ENCODE data around the gene SSNA1.

The SSNA1 gene

DNA sequence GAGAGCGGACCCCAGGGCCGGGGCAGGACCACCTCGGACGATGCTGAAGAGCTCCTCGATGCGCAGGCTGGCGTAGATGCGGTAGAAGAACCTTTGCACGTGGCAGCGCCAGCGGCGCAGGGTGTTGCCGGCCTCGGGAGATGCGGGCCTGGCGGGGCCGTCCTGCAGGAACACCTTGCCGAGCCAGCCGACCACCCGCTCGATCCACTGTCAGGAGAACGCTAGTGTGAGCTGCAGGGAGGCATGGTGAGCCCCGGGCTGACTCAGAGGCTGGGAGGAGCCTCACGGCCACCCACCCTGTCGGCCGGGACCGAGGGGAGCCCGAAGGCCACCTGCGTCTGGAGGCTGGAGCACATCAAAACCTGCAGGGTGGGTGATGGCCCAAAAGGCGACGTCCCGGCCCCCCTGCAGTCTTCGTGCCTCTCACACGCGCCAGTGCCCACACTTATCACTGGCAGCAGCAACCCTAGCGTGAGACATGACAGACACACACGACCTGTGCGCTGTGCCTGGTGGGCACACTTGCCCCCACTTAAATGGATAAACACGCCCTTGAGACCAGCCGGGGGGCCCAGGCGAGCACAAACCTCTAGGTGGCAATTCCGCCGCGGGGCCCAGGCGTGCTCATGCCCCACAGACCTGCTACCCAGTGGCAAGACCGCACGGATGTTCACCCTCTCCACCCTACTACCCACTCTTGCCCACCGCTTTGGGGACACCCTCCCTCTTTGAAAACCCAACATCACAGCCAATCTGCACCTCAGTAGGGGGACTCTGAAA lies 3.4 kb upstream of the SSNA1 start:
- DNase-seq (ENCODE audit: low read depth), result no peak

DNA sequence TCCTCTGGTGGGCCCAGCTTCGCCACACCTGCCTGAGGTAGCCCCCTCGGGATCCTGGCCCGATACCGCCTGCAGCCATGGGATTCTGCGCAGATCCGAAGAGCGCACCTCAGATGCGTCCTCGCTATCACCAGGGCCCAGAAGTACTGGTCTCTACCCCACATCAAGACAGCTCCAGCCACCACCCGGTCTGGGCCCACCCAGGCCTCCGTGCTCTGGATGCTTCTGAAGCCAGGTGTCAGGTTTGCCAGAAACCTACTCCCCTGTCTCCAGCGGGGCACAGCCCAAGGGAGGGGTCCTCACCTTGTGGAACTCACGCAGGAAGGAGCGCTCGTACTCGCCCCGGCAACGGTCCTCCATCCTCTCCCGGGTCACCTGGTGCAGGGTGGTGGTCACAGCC lies 2.6 kb upstream of the SSNA1 start:
- no peak for DNase-seq (ENCODE audit: low read depth)

DNA sequence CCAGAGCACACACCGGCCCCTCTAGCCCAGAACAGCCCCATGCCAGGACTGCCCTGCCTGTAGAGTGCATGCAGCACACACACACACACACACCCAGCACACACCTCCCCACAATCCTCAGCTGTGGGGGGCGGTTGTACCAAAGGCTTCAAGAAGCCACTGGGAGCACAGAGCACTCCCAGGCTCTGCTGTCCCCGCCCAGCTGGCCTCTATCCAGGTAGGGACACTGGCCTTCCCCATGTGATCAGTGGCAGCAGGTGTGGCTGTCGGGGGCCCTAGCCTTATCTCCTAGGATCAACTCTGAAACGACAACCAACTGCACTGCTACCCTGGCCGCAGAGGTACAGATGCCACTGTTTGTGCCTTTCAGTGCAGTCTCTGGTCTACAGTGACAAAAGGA lies 2.1 kb upstream of the SSNA1 start:
- no peak for DNase-seq (ENCODE audit: low read depth)

DNA sequence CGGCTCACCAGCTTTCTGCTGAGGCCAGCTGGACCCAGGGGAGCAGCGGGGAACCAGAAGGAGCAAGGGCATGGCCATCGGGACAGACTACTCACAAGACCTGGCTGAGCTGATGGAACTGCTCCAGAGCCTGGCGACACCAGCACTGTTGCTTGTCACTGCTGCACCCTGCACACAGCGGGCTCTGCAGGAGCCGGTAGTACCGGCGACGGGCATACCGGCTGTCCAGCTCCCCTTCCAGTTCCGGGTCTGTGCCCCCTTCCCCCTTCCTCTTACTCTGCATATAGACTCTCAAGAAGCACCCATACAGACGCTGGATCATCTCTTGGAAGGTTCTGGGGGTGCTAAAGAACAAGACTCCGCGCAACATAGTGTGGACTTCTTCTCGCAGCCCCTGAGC lies 1.1 kb upstream of the SSNA1 start:
- DNase-seq (ENCODE audit: low read depth), result no peak

DNA sequence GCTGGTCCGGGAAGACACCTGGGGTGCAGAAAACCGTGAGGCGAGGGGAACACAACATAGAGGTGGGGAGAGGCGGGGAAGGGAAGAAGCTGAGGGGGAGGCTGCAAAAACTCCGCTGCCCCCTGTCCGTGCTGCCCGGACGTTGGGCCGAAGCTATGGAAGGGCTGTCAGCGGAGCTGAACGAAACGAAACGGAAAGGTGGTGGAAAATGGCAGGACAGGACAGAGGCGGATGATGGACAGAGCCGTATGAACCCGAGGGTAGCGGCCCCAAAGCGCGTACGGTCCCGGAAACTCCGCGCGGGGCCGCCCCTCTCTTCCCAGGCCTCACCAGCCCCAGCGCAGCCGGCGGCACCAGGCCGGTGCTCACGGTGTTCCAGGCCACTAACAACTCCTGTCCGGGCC lies 388 bp upstream of the SSNA1 start:
- DNase-seq (ENCODE audit: low read depth), result no peak

DNA sequence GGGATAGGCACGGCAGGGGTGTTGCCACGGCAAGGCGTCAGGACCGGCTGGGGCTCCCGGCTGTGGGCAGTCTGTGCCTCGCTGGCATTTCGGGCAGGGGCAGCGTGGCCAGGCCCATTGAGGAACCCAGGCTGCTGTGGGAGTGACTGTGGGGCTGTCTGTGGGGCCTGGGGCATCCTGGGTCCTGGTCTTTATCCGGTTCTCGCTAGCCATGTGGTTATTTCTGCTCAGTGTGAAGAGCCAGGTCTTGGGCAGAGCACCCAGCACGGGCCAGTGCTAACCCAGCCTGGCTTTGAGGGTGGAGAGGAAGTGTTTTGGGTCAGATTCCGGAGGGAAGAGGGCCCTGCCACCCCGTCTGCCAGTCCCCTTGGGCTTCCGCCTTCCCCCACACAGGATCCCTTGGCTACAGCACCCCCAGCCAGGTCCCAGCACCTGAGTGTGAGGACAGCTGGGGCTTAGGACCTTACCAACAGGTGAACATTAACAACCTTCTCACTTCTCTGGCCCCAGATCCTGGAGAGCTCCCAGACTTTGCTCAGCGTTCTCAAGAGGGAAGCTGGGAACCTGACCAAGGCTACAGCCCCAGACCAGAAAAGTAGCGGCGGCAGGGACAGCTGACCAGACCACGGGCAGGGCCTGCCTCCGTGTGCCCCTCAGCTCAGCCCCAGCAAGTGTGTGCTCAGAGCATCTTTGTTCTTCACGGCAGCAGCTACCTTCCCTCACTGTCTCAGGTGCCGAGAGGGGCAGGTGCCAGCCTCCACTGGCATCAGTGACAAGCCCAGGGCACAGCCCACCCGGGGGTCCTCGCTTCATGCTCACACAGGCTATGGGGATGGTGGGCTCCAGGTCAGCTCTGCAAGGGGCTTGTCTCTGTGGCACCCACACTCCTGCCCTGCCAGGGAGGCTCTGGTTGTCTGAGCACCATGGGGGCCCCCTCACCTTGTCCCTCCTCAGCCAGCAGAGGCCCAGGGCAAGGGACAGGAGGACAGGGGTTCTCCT lies 1.1 kb downstream of the SSNA1 start:
- no peak for DNase-seq (ENCODE audit: low read depth)

DNA sequence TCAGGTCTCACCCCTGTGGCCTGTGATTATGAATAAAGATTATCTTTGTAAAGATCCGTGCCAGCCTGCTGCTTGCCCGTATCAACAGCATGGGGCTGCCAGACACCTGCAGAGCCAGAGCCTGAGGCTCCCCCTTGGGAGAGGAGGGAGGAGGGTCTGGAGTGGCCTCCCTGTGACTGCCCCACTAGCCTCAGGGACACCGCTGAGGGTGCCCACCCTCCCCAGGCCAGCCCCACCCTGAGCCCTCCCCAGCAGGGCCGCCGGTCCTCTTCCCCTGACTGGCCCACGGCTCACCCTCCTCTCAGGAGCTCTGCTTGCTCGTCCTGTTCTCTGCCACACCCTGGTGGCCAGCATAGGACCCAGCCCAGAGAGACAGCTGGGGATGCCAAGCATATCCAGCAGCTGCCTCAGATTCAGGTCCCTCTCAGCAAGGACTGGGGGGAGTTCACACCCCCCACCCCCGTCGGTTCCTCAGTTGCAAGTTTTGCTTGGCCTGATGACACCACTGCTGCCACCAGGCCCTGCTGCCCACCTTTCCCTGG lies 1.9 kb downstream of the SSNA1 start:
- no peak for DNase-seq (ENCODE audit: low read depth)

DNA sequence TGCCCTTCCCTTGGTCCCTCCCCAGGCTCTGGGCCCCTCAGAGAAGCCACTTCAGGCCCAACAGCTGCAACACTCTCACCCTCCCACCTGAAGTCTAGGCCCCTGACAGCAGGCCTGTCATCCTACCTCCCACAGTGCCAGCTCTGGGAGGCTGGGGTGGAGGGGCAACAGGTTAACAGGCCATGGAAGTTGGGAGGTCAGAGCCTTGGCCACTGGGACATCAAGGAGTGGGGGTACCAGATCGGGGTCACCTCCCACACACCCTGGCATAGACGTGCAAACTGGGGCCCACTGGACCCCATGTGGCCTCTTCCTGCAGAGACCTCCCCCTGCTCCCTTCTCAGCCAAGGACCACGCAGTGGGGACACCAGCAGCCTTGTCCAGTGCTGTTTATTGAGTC lies 2.8 kb downstream of the SSNA1 start:
- DNase-seq (ENCODE audit: low read depth), result no peak

DNA sequence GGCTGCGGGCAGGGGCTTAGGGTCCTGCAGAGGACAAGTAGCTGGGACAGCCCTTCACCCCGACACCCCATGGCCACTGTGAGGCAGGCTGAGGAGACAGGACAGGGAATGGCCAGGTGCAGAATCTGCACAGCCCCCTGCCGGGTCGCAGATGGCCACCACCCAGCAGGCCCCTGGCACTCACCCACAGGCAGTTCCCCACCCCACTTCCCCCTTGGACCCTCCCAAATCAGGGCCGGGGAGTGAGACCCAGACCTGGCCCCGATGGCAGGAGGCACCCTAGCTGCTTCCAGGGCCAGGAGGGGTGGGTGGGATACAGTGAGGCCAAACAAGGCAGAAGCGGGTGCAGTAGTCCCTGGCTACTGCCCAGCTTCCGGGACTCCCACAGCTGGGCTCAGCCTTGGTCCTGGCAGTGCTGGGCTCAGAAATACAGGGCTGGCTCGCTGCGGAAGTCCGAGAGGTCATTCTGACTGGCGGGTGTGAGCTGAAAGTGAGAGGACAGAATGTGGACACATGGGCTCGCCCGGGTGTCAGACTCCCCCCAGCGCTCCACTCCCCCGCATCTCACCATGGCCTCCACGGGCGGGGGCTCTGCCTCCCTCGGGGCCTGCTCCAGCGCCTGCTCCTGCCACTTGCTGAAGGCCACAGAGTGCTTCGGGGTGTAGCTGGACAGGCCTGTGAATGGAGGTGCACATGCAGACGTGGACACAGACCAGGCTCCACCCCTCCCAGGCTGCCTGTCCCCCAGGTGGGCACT lies 3.4 kb downstream of the SSNA1 start:
- no peak for DNase-seq (ENCODE audit: low read depth)

DNA sequence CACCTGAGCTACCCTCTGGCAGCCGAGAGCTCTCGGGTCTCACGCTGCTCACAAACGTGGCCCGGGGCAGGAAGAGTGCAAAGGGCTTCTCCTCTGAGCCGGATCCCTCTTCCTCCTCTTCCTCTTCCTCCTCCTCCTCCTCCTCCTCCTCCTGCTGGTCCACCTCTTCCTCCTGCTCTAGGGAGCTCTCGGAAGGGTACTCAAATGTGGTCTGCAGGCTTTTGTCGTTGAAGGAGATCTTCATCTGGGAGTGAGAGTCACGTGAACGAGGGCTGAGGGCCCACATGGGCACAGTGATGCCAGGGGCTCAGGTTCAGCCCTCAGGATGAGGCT lies 3.9 kb downstream of the SSNA1 start:
- no peak for DNase-seq (ENCODE audit: low read depth)

DNA sequence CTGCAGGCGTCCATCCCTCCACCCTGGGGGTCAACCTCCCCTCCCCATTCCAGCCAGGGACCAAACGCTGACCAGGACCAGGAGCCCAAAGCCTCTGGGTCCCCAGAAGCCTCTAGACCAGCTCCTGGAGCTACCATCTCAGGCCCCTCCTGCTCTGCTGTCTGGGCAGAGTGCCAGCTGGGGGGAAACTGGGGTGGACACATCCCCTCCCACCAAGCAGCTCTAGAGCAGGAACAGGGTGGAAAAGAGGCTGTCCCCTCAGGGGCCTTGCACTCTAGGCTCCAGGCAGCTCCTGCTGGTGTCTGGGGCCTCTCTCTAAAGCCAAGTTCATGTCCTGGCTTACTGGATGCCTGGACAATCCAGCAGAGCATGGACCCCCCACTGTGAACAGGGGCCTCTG lies 4.4 kb downstream of the SSNA1 start:
- DNase-seq (ENCODE audit: low read depth), result no peak

DNA sequence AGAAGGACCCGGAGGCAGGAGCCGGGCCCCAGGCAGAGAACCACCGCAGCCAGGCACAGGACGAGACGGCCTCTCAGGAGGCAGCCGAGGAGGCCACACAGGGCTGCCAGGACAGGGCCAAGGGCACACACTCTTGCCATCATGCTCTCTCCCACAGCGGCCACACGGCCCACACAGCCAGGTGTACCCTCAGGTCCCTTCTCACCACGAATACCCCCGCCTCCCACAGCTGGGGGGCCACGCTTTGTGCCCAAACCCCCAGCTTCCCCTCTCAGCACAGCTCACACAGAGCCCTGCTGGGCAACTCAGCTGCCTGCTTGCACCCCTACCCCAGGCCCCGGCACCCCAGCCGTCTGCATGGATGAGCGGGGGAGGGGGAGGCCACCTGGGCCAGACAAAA lies 5.3 kb downstream of the SSNA1 start:
- DNase-seq (ENCODE audit: low read depth), result no peak

DNA sequence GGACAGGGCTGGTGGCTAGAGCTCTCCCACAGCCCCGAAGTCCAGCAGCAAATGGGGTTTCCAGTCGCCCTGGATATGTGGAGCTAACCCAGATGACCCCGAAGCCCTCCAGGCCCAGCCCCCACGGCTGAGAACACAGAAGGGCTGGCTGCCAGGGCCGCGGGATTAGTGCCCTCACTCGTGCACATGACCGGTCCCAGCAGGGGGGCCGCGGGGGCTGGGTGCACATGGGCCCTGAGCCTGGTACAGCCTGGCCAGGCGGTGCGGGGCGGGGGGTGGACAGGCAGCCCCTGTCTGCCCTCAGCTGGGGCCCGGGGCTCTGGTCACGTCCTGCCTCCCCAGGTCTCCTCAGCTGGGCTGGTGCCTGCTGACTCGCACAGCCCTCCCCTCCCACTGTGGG lies 5.9 kb downstream of the SSNA1 start:
- no peak for DNase-seq (ENCODE audit: low read depth)

DNA sequence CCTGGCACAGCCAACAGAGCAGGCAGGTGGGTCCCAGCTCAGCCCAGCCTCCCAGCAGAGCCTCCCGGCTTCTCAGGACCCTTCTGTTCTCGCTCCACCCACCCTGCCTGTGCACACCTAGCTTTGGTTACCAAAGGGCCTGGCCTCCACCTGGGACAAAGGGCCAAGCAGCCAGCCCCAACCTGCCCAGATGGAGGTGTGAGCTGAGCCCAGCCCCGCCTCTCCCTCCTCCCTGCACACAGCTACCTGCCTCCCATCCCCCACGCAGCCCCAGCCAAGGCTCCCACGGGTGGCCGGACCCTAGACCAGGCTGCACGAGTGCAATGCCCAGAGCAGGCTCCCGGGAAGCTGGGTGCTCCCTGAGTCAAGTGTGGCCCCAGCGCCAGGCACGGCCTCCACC lies 6.4 kb downstream of the SSNA1 start:
- no peak for DNase-seq (ENCODE audit: low read depth)

DNA sequence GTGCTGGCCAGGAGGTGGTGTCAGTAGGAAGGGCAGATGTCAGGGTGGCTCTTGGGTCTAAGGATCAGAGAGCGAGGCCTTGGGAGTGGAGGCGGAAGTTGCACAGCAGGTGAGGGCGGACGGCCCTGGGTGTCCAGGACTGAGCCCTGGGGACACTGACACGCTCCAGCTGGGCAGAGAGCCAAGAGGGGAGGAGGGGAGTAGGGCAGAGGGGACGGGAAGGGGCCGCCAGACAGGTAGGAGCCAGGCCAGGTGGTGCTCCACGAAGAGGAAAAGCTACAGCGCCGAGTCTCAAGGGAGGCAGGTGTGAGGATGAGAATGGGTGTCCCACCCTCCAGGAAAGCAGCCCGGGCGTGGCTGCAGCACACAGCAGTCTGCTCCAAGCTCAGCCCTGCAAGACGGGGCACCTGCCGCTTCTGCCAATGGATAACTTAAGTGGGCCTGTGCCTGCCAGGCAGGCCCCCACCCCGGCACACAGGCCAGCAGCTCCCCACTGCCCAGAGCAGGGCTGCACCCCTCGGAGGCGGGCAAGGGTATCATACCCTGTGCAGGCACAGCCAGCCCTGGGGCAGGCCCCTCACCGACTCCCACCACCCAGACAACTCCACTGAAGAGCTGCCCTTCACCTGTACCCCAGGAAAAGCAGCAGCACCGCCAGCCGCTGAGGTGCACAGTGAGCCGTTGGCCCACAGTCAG lies 7.2 kb downstream of the SSNA1 start:
- DNase-seq (ENCODE audit: low read depth), result no peak

DNA sequence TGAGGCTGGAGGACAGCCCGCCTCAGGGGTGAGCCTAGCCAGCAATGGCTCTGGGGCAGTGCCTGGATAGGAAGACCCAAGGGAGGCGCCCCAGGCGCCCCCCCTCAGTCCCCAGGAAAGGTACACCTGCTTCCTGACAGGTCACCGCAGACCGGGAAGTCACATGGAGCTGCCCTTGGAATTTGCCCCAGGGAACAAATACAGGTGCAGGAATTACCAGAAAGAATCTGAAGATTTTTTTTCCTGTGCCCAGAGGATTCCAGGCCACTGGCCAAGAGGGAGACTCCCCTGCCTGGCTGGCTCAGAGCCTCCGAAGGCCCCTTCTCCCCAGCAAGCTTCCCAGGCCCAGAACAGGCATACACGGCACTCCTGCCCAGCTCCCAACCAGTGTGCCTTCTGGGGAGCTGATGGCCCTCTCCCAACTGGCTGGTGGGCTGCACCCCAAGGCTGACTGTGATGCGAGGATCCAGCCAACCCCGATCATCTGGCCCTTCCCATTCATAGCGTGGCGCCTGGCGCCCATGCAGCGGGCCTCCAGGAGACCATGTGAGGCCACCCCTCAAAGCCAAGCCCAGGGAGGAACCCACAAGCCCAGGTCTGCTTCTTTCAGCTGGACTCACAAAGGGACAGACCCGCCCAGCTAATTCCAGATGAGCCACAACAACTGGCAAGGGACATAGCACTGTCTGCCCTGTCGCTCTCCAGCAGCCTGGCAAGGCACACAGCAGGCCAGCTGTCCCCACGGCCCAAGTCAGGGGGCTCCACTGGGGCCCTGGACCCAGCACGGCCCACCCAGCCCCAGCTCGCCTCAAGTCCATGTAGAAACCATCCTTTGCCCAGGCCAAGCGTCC lies 9.8 kb downstream of the SSNA1 start:
- no peak for DNase-seq (ENCODE audit: low read depth)

DNA sequence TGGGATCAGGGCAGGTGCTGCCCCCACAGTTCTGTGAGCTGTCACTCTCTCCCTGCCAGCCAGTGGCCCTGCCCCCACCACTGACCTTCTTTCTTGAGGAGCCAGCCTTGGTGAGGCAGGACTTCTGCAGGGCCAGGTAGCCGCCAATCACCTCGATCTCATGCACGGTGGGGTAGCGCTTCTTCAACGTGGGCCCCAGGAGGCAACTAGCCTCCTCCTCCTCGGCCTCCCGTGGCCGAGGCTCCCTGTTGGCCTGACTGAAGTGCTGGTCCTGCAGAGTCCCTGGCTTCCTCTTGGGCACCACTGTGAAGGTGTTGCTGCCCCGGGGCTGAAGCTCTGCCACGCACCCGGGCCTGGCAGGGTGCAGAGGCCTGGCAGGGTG lies 10.4 kb downstream of the SSNA1 start:
- DNase-seq (ENCODE audit: low read depth), result no peak

DNA sequence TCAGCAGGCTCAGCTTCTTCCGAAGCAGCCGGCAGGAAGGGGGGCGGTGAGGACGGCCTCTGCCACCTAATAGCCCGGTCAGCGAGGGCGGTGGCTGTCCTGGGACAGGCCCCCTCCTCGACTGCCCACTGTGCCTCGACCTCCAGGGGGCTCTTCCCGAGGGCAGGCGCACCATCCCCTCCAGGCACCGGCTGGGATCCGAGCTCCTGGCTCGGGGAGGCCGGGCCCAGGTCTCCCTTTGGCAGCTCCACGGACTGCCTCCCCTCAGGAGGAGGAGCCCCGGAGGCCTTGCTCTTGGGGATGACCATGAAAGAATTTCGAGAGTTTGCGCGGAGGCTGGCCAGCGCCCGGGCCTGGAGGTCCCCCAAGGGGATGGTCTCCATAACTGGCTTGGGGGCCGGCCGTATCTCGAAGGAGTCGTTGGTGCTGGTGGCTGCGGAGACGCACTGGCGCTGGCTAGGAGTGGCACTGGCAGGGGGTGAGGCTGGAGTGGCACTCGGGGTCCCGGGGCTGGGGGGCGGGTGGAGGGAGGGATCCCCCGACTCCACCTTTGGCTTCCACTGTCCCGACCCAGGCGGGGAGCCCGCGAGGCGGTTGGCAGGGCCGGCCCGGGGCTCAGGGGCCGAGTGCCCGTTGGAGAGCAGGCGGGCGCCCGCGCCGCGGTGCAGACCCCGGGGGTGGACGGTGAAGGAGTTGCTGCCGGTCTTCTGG lies 11.1 kb downstream of the SSNA1 start:
- DNase-seq (ENCODE audit: low read depth), result peak; percentile 40

DNA sequence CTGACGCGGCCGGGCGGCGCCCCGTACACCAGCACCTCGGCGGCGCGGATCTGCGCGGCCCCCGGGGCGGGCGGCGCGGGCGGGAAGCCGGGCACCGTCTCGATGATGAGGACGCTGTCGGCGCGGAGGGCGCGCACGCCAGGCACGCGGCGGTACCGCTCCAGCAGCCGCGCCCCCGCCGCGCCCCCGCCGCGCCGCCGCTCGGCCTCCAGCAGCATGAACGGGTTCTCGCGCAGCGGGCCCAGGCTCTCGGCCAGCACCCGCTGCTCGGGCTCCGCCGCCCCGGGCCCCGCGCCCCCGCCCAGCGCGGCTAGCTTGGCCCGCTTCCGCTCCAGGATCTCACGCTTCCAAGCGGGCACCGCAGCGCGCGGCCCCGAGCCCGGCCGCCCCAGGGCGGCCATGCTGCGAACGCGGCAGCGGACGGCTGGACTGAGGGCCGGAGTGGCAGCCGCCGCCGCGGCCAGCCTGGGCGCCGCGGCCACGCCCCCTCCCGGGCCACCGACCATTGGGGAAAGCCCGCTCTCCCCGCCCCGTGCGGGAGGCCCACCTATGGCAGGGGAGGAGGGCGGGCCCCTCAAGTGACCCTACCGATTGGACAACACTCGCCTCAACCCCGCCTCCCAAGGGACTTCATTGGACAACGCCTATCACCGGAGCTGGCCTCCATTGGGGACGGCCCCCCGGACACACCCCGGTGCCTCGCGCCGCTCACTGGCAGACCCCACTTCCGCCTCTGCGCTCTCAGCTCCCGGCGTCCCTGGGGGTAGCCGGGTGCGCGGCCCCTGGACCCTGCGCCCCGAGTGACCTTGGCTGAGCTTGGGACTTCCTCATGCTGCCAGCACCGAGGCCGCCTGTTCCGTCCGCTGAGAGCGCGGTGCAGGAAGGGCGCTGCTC lies 12.1 kb downstream of the SSNA1 start, which contains the start of gene TPRN:
TPRN (minus strand) TSS at position 431 of the 894 bp plus-strand sequence; CDS start at position 401, 30 bp downstream.
- DNase-seq (ENCODE audit: low read depth), result peak; percentile 100

Measured in ELR (cell line).